ENCODE measurements around the gene CCR7.

Gene CCR7, protein sequence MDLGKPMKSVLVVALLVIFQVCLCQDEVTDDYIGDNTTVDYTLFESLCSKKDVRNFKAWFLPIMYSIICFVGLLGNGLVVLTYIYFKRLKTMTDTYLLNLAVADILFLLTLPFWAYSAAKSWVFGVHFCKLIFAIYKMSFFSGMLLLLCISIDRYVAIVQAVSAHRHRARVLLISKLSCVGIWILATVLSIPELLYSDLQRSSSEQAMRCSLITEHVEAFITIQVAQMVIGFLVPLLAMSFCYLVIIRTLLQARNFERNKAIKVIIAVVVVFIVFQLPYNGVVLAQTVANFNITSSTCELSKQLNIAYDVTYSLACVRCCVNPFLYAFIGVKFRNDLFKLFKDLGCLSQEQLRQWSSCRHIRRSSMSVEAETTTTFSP

DNA sequence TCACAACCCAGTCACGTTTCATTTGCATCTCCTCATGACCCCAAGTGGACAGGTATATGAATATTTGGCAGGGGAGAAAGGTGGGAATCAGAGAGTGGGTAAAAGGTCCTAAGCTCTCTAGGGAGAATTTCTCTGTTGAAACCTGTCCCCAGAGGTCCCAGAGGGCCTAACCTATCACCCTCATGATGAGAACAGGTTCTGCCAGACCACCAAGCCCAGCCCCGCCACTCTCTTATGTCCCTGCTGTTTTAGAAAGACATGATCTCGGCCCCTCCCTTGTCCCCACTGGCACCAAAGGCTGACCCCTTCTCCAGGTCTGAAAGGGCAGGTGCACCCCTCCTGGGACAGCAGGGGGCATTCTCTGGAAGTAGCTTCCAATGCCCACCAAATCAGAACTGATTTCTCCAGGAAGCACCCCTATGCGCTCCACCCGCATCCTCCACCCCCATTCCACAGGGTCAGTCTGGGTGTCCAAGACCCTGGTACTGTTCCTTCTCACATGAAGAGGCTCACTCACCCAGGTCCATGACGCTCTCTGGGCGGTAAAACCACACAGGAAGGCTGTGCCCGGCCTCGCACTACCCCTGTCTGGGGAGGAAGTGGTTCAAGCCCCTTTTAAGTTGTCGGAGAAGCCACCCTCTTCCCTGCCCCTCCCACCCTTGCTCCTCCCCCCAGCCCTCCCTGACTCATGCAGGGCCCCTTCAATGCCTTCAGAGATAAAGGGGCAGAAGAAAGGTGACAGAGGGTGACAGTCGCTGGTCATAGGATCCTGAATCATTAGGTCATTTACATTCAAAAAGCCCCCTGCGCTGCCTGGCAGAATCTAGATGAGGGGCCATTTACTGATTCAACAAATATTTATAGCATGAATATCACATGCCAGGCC, at the start of gene CCR7:
TSS of gene CCR7 (minus strand) at position 590 of the 886 bp plus-strand sequence. CDS start at position 527, 63 bp downstream.
- peak; percentile 46 for DNase-seq (ENCODE audit: low spot score)

DNA sequence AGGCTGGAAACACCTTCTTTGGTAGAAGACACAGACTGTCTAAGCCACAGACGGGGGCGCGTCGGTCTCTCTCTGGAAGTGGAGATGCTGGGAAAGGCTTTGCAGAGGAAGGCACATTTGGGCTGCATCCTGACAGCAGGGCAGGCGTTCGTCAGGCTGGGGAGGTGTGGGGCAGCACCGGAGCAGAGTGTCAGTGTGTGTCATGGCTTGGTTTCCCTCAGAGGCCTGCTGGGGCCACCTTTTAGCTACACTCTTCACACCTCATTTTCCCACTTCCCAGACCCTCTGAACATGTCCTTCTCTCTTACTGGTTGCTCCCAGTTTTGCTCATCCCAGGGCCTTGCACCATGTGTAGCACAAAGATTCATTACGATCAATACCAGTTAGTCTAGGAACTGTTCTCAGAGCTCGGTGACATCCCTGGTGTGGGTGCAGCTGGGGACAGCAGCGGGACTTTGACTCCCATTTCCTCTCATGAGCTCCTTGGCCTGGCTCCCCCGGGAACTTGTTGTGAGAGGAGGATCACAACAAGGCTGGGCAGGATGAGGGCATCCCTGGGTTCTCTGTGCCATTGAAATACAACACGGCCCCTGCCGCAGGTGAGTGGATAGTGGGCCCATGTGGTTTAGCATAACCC, 49.3 kb upstream of the CCR7 start:
- no peak for DNase-seq (ENCODE audit: low spot score)

DNA sequence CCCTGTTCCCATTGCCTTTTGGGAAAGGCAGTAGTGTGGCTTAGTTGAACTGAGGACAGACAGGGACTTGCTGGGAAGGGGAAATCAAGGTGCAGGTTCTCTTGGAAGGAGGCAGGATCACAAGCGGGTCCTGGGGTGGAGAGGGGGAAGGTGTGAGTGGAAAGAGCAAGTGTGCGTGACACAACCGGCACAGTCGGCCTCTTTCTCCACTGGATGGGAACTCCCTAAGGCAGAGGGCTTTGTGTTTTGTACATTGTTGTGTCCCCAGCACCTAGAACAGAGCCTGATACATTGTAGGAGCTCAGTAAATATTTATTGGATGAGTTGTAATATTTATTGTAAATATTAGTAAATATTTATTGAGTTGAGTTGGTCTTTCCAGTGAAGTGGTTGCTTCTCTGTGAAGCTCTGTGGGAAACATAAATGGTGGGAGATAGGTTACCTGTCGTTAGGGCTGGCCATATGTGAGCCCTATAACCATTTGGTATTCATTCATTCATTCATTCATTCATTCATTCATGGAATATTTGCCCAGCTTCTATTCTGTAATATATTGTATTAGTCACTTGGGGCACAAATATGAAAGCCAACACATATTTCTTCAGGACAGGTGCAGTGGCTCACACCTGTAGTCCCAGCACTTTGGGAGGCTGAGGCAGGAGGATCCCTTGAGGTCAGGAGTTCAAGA, 48.3 kb upstream of the CCR7 start:
- no peak for DNase-seq (ENCODE audit: low spot score)

DNA sequence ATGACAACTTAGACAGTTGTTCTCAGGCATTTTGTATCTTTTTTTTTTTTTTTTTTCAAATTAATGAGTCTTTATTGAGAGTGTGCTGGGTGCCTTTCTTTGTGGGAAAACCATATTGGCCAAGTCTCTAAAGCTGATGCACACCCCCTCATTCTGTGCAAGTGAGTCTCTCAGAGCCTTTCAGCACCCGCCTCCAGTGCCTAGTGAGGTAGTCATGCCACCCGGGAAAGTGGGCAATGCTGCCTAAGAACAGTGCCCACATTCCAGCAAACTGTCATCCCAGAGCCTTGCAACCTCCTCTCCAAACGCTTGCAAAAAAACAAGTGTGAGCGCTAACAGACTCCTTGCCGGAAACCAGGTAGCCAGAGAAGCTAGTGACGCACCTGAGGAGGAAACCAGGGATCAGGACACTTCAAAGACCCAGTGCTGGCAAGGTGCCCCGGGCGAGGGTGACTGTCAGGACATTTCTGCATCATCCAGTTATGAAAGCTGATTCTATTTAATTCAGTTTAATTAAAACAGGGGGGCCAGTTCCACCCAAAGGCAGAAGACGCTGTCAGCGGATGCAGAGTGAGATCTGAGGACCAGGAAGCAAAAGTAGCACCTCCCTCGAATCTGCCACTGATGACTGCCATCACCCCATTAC, 47.5 kb upstream of the CCR7 start:
- DNase-seq (ENCODE audit: low spot score): no peak

DNA sequence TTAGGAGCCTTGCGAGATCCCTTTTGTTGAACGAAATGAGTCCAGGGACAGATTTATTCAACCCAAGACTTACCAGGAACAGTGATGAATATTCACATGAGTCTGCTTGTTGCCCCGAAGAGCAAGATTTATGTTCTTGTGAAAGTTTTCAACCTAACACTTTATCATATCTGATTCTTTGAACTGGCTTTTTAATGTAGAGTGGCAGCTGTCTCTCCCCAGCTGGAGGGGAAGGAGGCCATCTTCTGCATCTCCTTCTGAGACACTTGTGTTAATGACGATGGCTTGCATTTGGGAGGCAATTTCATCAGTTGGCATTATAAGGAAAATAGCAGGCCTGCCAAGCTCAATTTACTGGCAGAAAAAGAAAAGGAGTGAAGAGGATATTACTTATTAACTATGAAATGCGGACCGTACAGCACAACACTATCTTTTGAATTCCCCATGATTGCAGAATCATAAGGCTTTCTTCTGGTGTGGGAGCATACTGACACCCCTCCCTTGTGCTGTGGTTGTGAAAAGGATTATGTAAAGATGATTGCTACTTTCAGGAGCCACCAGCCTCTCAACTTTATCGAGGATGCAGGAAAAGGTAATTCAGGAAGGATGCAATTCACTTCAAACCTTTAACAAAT, 46.7 kb upstream of the CCR7 start:
- no peak for DNase-seq (ENCODE audit: low spot score)

DNA sequence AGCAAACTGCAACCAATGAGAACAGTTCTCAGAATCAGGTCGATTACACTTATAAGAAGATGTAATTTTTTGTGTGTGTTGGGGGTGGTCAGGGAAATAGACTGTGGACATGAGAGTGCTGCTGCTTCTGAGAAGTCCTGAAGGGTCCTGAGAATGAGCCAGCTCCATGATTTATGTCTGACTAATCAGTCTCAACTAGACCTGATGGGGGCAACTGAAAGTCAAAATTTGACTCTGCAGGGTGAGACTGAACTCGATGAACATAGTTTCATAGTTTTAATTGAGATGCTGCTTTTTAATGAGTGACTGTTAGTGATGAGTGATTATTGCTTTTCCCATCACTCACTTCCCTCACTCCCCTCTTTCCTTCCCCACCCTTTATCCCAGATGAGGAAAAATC, 45.1 kb upstream of the CCR7 start:
- no peak for DNase-seq (ENCODE audit: low spot score)

DNA sequence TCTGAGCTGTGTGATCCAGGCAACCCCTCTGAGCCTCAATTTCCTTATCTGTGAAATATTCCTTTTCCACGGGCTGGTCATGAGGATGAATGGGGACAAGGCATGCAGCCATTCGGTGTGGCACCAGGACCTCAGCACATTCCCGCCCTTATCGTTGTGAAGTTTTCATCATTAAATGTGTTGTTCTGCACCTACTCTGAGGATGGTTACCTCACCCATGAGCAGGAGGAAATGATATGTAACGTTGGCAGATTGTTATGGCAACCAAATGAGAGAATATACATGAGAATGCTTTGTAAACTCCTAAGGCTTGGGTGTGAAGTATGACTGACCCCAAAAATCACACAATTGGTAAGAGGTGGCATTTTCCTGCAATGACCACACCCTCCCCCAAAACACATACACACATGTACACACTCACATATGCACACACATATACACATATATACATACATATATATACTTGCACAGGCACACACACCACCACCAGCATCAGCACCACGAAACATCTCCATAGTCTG, 42.8 kb upstream of the CCR7 start:
- DNase-seq (ENCODE audit: low spot score): no peak

DNA sequence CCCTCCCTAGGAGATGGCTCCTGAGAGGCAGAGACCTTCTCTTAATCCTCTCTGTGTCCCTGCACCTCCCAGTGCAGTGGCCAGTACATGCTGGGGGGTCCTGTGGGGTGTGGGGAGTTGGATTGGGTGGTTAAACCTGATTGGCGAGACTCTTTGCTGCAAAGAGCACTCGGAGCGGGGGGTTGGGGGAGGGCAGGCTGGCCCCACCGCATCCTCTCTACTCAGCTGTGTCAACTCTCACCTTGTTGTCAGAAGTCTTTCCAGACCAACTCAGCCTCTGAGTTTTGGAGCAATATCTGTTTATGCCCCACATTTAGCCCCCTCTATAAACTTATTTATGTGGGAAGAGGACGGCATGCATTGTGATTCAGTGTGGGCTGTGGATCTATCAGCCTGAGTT, 42.4 kb upstream of the CCR7 start:
- DNase-seq (ENCODE audit: low spot score): no peak

DNA sequence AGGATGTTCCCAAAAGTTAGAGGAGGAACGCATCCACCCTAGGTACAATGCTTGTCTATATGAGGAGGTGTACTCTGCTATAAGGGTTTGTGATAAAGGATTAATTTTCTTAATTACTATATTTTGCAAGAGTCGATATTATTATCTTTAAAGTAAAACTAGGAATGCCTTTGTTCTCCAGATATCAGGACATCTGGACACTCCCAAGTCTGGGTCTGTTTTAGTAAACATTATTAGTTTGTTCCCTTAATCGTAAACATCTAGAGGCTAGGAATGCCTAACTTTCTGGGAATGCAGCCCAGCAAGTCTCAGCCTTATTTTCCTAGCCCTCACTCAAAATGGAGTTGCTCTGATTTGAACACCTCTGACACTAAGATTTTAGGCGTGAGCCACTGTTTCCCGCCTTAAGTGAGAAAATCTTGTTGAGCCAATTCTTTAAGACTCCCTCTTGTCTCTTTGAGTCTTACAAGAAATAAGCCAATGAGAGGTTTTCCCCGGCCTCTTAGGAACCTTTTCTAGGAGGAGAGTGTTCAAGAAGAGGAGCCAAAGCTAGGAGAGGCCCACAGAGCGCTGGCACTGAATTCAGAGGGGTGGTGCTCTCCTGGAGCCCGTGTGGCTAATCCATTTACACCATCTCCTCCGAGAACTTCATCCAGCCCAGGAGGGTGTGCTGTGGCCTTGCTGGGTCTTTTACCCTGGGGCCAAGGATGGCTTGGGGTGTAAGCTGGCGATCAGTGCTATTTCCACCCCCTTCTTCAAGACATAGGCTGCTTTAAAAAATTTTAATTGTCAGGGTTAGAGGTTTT, 41.5 kb upstream of the CCR7 start:
- no peak for DNase-seq (ENCODE audit: low spot score)

DNA sequence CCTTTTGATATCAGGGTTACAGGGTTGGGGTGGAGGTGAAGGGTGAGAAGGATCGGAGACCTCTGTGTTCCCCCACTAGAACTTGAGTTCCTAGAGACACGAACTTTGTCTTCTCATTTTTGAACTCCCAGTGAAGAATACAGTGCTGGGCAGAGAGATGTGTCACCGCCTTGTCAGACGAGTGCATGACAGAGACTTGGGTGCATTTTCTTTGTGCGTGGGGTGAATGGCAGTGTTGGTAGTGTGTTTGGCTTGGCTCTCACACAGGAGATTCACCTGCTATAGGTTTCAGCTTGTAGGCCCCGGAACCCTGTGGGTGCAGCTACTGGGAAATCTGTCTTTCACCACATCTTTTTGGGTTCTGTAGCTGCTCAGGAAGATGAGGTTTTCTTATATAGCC, 40.0 kb upstream of the CCR7 start:
- no peak for DNase-seq (ENCODE audit: low spot score)

DNA sequence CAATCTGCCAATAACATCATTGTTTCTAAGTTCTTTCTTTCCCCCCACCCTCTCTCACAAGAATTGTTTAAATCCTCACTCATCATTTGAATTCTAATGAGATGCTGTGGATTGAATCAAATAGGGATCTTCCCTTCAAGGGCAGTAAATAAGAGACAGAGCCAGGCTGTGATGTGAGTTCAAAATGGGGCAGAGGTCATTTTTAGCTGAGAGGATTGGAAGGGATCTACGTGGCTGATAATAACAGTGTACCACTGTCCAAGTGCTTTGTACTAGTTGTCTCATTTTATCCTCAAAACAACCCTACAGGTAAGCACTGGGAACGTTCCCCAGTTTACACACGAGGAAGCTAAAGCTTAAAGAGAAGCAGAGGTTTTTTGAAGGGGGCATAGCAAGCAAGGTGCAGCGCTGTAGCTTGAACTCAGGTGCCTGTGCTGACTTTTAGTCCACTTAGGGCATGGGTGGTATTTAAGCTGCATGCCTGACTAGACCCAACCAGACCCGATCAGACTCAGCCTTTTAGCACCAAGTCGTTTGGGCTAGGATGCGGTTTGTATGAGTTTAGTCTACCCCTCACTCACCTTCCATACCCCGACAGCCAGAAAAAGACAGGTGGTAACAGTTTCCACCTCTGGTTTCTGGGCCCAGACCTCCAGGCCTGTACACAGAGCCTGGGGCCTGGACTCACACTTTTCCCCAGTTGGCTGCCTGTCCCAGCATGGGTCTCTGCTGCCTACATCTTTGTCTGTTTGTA, 39.2 kb upstream of the CCR7 start:
- no peak for DNase-seq (ENCODE audit: low spot score)

DNA sequence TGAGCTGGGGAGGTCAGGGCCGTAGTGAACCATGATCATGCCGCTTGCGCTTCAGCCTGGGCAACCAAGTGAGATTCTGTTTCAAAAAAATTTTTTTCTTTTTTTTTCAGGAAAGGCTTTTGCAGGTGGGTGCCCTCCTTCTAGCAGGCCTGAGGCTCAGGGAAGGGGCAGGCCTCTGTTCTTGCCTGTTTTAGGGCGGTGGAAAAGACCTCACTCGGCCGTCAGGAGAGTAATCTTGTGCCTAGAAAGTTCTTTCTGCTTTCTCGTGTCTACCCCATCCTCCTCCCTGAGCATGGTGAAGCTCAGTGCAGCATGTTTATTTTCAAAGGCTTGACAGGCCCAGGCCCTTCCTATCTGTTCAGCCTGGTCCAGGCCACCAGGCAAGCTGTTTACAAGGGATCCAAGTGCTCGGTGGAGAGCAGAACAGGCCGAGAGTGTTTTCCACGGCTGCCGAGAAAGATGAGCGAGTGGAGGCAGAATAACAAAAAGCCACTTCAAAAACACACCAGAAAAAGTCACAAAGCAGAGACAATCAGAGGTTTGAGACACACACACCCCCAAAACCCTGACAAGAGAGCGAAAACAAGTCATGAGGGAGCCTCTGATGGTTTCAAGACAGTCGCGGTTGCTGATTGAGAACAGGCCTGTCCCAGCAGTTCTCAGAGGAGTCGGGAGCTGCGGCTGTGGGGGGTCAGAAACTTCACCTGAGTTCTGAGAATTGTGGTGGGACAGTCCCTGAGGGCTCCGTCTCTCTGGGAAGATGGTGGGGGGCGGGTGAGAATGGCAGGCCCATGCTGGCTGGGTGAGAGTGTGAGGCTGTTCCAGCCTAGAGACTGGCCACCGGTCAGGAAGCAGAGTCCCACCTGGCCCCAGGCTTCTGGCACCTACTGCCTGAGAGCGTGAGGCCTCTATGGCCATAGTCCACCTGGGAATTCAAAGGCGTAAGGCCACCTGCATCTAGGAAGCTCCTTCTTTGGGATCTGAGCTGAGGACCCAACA, 37.5 kb upstream of the CCR7 start:
- DNase-seq (ENCODE audit: low spot score): no peak

DNA sequence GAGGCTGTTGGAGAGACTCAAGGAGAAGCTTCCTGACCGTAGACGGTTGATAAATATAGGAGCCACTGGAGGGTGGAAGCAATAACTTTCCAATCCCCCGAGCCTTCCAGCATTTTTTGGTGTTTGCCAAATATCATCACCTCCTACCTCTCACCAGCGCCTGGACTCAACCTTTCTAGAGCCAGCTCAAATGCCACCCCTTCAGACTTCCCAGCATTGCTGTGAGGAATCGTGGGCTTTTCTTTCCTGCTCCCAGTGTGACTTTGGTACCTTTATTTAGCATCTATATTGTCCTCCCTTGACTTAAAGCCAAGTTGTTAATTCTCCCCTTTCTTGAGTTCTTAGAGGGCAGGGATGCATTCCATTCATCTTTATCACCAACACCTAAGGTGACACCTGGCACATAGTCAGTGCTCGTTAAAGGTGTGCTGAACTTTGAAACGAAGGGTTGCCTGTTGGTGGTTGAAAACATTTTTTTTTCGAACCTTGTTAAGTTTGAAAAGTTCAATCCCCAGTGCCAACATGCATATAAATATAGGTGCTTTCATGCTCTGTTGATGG, 35.3 kb upstream of the CCR7 start:
- no peak for DNase-seq (ENCODE audit: low spot score)

DNA sequence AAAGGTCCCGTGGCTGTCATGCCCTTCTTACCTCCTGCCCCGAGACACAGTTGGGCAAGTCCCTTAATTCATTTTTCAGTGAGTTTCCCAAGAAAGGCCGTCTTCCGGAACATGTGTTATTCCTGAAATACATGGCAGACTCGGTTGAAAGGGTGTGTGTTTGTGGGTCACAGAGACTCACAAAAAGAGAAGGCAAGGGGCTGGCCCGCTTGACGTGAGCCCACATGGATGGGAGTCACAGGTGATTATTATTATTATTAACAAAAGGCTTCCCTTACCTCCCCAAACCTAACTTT, 34.1 kb upstream of the CCR7 start:
- no peak for DNase-seq (ENCODE audit: low spot score)

DNA sequence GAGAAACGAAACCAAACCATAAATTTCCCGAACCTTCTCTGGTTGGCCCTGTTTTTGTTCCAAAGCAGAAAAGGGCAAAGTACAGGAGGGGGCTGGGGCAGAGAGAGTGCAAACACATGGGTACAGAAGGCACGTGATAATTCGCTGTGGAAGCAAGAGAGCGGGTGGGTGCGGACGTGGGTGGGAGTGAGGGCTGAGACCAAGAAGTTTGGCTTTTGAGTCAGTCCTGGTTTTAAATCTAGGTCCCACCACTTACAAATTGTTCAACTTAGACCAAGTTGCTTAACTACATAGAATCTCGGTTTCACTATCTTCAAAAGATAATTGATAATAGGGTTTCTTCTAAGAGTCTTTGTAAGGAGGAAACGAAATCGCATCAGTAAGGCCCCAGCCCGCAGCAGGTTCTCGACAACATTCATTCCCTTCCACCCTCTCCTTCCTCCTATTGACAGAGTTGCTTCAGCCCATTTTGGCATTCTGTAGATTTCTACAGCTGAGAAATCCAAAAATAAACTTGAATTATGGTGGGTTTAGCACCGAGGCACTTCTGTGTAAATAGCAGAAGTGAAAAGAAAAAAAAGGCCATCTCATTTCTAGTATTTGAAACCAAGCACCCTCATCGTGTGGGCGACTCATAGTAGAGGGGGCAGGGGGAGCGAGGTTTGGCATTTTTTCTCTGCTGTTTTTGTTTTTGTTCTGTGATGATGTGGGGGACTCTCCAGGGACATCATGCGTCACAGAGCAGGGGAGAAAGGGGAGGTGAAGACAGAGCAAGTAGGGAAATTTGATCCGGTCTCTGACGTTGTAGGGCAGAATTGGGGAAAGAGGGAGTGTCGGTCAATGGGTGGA, 33.6 kb upstream of the CCR7 start:
- no peak for DNase-seq (ENCODE audit: low spot score)

DNA sequence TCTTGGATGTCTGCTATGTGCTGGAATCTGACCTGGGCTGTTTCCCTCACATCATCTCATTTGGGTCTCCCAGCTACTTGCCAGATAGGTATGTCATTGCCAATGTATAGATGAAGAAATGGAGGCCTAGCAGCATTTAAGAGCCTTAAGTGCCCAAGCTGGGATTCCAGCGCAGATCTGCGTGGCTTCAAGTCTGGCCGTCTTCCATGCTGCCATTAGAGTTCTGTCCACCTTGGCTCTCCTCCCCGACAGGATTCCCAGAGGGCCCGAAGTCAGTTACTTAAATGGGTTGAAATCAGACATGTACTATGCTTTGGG, 33.0 kb upstream of the CCR7 start:
- no peak for DNase-seq (ENCODE audit: low spot score)

All from left forelimb (tissue), 1 donor.